Cardiac septum (tissue), 1 donor: ENCODE measurements around the gene SYNE2. TPM values are rescaled to one million over a fixed set of nuclear protein-coding genes. Genes with fewer than 3 reads are reported as not detected.

Experiments
- DNase-seq: peaks from one replicate; pipeline ENCODE4 v3.0.0-alpha.2; 2020; ENCODE audit warnings: low spot score
- intact Hi-C: fragments of 100-400 bp; cut with DNase I; formaldehyde crosslinking; loops from one replicate; pipeline ENCODE4 v1.14.0; 2022
- total RNA-seq: library from RNA; stranded (reverse); fragmentation: NEBNext Ultra II Directional; extraction: Animal tissue kit (Norgen Biotek cat#: 25700); gene quantifications from one replicate; pipeline ENCODE4 v1.2.1, GENCODE V29; 2021
- donor health status: DM: no; HTN: no; CAD: no.

Gene SYNE2
- total RNA-seq, 1 donor from 2014 or later, result 61.4 TPM

DNA sequence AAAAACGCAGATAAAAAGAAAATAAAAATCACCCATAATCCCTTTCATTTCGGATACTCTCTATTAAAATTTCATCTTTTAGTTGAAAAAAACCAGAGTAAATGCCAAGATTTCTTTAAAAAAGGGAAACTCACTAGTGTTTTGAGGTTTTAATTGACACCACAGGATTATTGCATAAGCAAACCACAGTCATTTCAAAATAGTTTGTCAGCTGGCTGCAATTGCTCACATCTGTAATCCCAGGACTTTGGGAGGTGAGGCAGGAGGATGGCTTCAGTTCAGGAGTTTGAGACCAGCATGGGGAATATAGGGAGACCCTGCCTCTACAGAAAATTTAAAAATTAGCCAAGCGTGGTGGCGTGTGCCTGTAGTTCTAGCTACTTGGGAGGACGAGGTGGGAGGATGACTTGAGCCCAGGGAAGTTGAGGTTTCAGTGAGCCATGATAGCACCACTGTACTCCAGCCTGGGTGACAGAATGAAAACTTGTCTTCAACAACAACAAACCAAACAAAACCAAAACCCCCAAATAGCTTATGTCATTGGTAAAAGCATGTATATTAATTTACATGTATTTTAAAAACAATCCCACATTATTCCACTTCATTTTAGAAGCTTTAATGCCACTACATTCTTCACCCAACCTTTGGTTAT, 48.8 kb downstream of the SYNE2 start:
- DNase-seq, result no peak
- intact Hi-C loops, result no loop called here

DNA sequence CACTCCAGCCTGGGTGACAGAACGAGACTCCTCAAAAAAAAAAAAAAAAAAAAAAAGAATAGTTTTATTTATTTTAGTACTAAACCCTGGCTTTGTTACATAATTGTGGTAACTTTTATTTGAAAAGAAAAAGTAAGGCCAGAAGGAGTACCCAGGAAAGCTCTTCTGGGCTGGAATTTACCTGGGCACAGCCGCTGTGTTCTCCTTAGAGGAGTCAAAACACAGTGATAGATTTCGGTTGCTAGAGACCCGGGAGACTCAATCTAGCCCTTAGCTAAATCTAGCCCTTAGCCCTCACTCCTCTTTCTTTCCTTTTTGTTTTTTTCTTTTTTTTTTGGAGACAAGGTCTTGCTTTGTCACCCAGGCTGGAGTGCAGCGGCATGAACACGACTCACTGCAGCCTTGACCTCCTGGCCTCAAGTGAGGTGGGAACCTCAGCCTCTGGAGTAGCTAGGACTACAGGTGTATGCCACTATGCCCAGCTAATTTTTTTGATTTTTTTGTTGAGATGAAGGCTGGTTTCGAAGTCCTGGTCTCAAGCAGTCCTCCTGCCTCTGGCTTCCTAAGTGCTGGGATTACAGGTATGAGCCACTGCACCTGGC, 49.7 kb downstream of the SYNE2 start:
- no peak for DNase-seq
- intact Hi-C loops, result no loop called here

DNA sequence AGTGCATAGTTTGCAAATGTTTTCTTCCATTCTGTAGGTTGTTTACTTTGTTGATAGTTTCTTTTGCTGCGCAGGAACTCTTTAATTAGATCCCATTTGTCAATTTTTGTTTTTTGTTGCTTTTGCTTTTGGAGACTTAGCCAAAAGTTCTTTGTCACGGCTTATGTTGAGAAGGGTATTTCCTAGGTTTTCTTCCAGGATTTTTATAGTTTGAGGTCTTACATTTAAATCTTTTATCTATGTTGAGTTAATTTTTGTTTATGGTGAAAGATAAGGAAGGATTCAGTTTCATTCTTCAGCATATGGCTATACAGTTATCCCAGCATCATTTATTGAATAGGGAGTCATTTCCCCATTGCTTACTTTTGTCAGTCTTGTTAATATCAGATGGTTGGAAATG, 51.9 kb downstream of the SYNE2 start:
- intact Hi-C loops, result no loop called here
- no peak for DNase-seq

DNA sequence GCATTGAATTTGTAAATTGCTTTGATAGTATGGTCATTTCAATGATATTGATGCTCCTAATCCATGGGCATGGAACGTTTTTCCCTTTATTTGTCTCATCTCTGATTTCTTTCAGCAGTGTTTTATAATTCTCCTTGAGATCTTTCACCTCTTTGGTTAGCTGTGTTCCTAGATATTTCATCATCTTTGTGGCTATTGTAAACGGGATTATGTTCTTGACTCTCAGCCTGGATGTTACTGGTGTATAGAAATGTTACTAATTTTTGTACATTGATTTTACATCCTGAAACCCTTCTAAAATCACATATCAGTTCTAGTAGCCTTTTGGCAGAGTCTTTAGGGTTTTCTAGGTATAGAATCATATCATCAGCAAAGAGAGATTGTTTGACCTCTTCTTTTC, 52.6 kb downstream of the SYNE2 start:
- no peak for DNase-seq
- intact Hi-C loops, result no loop called here

DNA sequence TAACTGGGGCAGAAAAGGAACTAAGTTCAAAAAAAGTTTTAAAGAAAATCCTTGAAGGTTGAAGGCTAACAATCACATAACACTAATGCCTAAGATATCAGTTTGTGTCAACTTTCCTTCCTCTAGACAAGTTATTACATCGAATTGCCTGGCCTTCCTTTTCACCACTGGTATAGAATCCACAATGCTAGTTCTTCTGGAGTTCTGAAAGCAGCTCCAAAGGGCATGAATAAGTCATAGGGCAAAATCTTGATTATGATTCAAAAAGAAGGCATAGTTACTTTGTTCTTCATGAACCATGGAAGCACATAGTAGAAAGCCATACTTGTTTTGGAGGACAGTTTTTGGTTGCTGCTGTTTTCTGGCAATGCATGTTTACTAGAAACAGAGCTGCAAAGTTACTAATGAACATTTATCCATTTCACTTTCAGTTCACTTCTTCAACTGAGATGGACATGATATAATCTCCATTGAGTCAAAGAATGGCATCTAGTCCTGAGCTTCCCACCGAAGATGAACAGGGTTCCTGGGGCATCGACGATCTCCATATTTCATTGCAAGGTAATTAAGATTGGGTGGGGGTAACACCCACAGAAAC, 56.0 kb downstream of the SYNE2 start:
- no peak for DNase-seq
- intact Hi-C loops, result no loop called here

DNA sequence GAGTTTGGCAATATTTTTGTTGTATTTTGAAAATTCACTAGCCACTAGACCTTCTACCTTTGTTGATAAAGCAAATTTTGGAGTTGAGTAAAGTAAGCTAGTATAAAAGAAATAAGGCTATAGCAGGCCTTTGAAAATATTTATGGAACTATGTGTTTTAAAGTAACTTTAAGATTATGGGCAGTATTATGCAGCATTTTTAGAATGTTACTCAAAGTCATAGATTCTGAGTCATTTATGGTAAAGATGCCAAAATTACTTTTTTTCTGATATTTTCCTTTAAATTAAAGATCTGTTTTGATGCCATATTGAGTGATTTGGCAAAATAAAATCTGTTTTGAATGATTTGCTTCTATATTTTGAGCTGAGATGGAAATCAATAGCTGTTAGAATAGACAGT, 57.2 kb downstream of the SYNE2 start:
- intact Hi-C loops, result no loop called here
- no peak for DNase-seq

DNA sequence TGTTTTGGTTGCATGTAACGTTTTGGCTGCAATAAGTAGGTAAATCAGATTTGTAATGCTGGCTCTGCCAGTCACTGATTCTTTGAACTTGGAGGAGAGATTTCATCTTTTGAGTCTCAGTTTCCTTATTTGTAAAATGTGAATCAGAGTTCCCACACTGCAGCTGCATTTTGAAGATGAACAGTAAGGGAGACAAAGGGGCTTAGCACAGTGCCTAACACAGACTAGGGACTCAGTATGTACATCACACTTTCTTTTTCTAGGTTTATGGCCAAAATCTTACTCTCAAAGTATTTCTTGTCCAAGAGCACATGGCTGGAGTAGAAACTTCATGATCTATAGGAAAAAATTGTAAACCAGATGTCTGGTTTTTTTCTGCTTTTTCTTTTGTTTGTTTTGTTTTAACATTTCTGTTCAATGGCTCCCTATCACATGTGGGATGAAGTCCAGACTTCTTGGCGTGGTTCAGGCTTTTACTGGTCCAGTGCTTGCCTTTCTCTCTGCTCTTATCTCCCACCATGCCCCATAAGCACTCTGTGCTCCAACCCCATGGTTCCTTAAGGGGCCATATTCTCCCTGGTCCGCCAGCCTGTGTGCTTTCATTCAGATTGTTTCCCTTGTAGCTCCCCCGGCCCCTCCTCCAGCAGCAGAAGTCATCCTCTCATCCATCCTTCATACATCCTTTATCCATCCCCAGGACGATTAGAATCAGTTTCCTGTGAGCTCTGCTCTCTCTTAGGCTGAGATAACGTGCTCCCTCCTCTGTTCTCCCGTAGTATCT, 58.0 kb downstream of the SYNE2 start:
- DNase-seq, result no peak
- intact Hi-C loops, result no loop called here

DNA sequence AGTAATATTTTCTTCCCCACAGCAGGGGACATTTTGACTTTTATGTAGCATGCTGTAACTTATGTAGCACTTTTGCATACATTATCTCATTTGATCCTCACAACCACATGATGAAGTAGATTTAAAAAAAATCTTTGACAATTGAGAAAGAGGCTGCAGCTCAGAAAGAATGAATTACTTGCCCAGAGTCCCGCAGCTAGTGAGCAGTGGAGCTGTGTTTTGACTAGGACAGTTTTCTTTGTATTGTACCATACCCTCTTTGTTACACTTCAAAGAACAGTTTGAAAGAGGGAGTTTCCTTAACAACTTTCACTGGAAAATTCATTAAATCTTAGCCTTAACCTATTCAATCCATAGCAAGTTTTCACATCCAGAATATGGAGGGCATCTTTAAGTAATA, 58.6 kb downstream of the SYNE2 start:
- intact Hi-C loops, result no loop called here
- no peak for DNase-seq

DNA sequence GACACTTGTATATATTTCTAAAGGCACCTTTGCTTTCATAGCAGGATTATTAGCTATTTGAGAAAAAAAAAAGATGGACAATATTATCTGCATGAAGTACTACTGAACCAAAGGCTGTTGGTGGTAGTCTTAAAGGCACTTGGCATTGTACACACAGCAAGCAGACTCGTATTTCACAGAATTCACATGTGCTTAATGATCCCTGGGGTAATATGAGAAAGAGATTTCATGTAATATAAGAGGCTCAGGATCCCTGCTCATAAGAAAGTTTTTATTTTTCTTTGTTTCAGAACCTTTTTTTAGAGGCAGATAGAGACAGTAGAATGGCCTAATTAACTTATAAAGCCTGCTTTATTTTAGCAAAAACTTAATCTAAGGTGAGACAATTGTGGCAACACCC, 59.5 kb downstream of the SYNE2 start:
- no peak for DNase-seq

DNA sequence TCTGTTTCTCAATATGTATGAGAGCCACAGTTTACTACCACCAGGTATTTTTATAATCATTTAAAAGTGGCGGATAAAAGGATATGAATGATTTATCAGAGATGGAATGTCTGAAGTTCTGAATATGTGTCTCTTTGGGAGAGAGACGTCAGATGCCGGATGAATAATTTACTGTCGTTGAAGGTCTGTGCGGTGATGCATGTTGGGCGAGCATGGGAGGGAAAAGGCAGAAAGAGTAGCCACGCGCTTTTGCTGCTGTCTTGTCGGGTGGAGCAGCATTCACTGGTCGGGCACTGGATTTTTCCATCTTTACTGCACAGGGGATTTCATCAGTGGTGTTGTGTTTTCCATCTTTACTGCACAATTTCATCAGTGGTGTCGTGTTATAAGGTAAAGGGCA, 65.6 kb downstream of the SYNE2 start:
- intact Hi-C loops, result no loop called here
- no peak for DNase-seq

More for the DNA sequence above, 59.5 kb downstream of the SYNE2 start:
- intact Hi-C loops, result no loop called here

DNA sequence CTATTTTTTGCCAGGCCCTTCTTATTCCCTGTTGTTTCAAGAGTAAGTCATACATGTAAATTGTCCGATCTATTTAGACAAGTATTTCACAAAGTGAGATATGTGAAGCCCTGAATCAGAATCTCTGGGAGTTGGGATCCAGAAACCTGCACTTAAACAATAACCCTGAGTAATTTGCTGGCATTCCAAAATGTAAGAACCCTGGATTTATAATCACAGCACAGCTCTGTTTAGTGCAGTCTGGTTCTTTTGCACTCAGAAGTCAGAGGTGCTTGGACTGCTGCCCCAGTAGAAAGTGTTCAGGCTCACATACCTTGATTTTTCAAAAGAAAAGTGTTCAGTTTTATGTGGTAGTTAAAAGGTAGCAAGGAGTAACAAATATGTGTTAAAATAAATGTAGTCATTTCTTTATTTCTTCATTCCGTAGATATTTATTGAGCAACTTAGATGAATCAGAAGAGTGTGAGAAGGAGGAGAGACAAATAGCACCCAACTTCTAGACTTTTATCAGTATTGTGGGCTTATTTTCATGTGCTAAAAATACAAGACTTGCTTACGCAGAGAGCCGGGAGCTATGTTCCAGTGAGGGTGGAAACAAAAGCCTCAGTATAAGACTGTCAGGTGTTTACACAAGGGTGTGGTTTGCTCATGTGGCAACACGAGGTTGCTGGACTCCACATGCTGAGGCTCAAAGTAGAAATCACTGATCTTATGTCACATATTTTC, 70.1 kb downstream of the SYNE2 start:
- DNase-seq, result no peak
- intact Hi-C loops, result no loop called here

DNA sequence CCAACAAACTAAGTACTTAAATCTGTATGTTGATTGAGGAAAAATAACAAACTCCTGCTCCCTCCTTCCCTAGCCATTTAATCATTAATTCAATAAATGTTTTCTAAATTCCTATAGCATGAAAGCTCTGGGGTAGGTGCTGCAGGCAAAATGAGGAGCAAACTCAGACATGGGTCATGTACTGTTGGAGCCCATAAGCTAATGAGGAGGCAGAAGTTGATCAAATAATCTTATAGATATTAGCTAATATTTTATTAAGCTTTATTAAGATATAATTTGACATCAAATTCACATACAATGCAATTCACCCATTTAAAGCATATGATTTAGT, 70.6 kb downstream of the SYNE2 start:
- DNase-seq, result no peak
- intact Hi-C loops, result no loop called here

DNA sequence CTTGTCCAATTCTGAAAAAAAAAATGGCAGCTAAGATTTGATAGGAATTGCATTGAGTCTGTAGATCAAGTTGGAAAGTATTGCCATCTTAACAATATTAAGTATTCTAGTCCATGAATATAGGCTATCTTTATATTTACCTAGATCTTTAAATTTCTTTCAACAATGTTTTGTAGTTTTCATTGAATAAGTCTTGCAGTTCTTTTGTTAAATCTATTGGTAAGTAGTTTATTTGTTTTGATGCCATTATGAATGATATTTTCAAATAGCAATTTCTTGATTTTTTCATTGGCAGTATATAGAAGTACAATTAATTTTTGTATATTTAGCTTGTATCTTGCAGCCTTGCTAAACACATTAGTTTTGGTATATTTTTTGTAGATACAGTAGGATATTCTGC, 71.6 kb downstream of the SYNE2 start:
- intact Hi-C loops, result no loop called here
- DNase-seq, result no peak

DNA sequence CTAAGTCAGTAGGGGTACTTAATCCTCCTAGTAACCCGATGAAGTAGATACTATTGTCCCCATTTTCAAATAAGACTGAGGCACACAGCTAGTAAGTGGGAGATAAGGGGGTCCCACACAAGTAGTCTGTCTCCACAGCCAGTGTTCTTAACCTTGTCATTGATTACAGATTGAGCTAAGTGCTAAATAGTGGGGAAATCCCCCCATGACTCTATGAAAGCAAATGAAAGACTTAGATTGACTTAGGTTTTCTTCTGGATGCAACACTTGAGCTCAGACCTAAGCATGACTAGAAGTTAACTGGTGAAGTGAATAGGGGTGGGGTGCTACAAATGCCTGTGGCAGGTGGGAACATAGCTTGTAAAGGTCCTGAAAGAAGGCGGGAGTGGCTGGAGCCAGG, 73.8 kb downstream of the SYNE2 start:
- no peak for DNase-seq
- intact Hi-C loops, result no loop called here

DNA sequence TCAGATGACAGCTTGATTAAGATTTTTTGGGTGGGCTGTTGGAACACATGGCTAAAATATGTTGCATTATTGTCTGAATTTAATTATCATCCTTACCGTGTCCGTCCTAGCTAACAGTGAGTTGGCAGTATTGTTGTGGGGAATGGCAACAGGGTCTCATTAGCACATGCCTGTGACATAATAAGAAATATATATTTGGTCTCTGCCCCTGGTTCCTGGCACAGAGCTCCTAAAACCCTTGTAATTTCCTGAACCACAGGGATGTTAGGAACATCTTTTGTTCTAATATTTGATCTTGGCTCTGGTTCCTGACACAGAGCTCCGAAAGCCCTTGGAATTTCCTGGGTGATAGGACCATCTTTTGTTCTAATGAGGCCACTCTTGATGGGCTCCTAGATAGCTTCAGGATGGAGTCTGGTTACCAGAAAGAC, 76.0 kb downstream of the SYNE2 start:
- intact Hi-C loops, result no loop called here
- no peak for DNase-seq

DNA sequence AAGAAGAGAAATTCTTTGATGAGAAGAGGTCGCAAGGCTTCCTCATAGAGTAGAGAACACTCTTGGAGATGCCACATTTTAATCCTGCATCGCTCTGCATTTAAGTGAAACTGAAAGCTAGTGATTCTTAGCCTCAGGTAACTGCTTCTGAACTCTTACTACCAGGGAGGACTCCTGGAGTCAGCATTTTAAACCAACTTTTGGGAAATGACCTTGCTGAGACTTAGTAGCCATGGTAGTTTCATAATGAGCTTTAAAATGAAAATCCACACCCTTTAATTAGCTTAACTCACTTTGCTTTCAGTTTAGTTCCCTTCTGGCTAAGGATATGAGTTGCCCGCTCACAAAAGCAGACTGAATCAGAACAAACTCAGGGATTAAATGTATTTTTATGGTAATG, 80.3 kb downstream of the SYNE2 start:
- intact Hi-C loops, result no loop called here
- no peak for DNase-seq

DNA sequence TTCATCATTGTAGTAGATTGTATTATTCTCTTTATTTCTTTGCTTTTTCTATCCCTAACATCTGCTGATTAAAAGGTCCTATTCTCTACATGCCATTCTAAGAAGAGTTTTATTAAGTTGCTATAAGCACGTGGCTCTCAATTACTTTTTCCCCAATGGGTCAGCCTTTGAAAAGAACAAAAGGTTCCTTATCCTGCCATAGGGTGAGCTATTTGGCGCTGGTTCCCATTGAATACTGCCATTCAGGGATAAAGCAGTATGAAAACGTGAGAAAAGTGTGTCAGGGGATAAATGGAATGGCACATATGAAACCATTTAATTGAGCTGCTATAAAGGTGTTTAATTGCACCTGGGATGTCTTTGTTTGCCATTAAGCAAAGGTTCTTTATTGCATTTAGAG, 80.9 kb downstream of the SYNE2 start:
- DNase-seq, result no peak
- intact Hi-C loops, result no loop called here

DNA sequence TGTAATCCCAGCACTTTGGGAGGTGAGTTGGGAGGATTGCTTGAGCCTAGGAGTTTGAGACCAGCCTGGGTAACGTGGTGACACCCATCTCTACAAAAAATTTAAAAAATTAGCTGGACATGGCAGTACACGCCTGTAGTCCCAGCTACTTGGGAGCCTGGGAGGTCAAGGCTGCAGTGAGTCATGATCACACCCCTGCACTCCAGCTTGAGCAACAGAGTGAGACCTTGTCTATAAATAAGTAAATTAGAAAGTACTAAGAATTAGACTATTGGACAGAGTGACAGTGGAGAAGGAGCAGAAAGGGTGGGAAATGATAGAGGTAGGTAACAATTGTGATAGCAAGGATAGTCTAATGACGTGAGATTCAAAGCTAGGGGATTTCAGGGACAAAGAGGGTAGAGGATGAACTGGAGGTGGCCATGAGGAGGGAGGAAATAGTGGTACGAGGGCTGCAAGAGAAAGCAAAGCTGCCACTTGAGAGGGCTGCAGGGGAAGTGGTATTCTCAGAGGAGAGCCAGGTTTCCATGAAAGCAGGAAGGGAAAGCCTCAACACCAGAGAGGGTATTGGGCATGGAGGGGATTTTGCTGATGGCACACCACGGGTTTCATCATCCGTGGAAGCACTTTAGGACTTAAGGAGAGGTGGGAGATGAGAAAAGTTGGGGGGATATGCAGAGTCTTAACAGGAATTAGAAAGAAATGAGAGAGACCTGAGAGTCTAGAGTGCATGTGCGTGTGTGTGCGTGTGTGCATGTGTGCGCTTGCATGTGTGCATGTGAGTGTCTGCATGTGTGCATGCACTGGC, 85.6 kb downstream of the SYNE2 start:
- intact Hi-C loops, result no loop called here
- no peak for DNase-seq

DNA sequence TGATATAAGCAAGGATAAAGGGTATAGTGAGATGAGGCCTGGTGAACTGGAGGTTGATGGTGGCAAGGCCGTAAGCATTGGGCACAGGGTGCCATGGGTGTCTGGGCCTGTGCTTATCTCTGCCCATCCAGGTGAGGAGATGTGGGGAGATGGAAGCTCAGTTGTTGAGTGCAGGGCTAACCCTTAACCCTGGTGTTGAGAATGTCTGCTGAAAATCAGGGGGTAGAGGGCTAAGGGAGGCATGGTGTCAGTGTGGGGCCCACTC, 86.1 kb downstream of the SYNE2 start:
- DNase-seq, result no peak
- intact Hi-C loops, result no loop called here

DNA sequence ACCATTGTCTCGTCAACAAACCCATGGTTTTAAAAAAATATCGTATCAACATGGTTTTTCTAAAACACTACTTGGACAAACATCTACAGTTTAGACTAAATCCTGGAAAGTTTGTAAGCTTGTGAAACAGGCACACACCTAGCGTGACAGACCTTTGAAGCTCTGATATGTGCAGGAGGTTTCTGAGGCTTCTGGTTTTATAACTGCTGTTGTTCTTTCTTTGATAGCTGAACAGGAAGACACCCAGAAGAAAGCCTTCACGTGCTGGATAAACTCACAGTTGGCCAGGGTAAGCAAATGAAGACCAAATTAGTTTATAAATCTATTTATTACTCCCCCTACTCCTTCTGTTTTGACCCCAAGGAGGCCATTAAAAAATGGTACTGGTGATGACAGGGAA, 87.6 kb downstream of the SYNE2 start:
- intact Hi-C loops, result no loop called here
- DNase-seq, result no peak
